Measurements from ENCODE around the gene MMP24OS.
"Not testable (repeated sequence)": the region's sequence is repeated elsewhere in the genome, so short reads cannot be mapped to it uniquely, and the experiment has no call there.

The MMP24OS gene

DNA sequence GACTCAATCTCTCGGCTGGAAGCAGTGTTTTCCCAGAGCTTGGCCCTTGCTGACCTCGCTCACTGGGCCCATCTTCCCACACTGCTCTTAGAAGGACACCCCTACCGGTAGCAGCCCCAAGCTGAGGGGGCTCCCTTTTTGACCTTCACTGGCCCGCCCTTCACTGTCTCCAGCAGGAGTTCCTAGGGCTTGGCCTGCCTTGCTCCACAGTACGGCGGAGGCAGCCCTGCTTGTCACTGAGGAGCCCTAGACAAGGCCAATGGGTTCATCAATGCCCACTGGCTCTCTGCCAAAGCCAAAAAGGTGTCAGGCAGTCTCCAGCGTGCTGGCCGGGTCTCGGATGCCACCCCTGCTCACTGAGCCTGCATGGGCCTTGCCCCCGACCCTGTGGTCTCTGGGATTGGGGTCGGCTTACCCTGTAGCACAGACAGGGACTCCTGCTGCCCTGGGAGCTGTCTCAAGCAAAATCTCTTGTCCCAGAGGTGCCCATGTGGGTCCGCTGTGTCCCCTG, 2.1 kb downstream of the MMP24OS start:
- no peak for DNase-seq (ENCODE audit: low read depth in 2 of 2)

DNA sequence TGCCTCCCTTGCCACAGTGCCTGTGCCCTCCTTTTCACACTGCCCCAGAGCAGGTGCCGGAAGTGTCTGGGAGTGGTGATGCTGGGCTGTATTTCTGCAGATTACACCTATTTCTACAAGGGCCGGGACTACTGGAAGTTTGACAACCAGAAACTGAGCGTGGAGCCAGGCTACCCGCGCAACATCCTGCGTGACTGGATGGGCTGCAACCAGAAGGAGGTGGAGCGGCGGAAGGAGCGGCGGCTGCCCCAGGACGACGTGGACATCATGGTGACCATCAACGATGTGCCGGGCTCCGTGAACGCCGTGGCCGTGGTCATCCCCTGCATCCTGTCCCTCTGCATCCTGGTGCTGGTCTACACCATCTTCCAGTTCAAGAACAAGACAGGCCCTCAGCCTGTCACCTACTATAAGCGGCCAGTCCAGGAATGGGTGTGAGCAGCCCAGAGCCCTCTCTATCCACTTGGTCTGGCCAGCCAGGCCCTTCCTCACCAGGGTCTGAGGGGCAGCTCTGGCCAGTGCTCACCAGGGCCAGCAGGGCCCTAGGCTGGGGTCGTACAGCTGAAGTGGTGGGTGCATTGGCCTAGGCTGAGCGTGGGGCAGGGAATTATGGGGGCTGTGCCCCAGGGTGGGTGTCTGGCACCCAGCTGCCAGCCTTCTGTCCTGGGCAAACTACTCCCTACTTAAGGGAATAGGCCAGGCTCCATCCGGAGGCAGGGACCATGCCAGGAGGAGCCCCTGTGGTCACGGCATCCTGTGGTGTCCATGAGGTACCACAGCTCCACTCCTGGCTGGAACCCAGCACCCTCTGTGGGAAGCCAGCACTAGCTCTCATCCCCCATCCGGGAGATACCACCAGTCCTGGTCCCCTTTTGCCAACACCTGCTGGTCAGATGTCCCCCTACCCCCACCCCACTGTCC, 3.5 kb downstream of the MMP24OS start:
- no peak for DNase-seq (ENCODE audit: low read depth in 2 of 2)

DNA sequence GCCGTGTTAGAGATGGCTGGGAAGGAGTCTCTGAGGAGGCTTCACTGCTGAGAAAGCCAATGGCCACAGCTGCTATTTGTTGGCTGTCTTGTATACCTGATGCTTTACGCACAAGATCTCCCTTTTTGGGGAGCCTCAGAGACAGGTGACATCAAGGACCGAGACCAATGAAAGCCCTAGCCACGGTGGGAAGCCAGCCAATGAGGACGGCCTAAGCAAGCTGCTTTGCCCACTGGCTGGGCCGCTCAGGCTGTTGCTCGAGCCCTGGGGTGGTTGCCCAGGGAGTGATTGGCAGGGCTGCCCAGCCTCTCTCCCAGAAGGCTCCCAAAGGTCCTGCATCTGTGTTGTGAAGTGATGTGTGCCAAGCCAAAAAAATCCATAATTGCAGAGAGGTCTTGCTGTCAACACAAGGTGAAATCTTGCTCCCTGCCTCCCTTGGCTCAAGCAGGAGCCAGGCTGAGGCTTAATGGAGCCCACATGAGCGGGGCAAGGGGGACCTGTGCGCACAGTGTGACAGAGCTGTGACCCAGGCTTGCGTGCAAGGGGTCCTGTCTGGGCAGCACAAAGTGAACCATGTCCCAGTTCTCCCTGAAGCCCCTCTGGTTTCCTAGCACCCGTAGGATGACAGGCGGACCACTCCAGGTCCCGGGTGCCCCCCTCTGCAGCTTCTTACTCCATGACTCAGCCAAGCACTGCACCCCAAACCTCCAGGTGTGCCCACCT, 4.3 kb downstream of the MMP24OS start:
- no peak for DNase-seq (ENCODE audit: low read depth in 2 of 2)

DNA sequence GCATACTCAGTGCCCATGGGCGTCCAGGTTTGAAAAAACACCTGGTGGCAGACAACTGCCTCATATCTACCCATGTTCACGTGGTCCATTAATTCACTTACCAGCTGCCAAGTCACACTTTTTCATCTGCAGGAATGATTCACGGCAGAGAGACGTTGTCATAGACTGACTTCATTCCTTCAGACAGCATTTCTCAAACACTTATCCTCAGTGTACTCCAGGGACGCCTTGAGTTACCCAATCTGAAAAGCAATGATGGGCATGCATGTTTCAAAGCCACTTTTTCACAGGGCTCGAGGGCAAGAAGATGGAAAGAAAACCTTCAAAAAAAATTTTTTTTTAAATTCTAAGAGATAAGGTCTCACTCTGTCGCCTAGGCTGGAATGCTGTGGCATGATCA, 6.0 kb downstream of the MMP24OS start:
- DNase-seq (ENCODE audit: low read depth in 2 of 2) = no peak

DNA sequence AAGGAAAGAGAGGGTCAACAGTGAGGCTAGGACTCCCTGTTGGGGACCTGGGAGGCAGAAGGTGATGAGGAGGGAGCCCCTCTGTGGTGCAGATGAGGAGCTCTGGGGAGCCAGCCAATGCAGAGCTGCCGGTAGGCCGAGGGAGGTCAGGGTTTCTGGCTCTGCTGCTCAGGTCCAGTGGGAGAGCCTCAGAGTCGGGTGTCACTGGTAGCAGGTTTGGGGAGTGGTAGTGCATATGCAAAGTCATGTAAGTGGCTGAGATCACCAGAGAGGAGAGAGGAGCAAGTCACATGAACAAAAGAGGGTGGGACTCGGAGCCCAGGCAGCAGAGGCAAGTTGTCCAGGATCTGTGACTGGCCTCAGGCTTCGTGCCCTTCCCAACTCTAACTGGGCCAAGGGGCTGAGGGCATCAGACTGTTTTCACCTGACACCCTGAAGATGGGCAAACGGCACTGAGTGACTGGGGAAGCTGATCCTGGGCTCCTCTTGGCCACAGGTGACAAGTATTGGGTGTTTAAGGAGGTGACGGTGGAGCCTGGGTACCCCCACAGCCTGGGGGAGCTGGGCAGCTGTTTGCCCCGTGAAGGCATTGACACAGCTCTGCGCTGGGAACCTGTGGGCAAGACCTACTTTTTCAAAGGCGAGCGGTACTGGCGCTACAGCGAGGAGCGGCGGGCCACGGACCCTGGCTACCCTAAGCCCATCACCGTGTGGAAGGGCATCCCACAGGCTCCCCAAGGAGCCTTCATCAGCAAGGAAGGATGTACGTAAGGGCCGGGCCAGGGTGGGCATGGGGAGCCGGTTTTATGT, 6.6 kb downstream of the MMP24OS start:
- no peak for DNase-seq (ENCODE audit: low read depth in 2 of 2)

DNA sequence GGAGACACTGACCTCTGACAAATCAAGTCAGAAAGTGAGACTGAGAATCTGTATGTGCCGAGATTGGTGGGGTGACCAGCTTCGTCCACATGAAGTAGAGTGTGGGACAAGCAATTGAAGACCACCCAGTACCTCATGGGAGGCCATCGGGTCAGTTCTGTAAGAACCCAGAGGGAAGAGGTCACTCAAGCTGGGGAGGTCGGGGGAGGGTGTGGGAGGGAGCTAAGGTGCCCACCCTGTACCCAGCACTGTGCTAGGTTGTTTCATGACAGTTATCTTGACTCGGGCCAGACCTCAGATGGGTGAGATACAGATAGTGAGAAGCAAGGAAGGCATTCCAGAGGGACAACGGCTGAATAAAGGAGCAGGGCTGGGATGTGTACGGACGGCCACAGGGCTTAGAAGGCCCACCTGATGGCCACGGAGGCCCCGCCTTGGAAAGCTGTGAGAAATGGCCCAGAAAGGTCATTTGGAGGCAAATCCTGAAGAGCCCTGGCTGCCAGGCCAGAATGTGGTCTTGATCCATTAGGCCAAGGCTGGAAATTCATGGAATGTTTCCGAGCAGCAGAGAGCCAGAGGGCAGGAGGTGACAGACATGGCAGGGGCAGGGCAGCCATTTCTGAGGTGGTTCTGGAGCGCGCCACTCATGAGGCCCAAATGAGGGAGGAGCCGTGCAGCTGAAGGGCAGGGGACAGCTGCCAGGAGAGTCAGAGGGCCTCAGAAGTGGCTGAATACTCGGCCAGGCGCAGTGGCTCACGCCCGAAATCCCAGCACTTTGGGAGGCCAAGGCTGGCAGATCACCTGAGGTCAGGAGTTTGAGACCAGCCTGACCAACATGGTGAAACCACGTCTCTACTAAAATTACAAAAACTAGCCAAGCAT, 7.7 kb downstream of the MMP24OS start:
- no peak for DNase-seq (ENCODE audit: low read depth in 2 of 2)

DNA sequence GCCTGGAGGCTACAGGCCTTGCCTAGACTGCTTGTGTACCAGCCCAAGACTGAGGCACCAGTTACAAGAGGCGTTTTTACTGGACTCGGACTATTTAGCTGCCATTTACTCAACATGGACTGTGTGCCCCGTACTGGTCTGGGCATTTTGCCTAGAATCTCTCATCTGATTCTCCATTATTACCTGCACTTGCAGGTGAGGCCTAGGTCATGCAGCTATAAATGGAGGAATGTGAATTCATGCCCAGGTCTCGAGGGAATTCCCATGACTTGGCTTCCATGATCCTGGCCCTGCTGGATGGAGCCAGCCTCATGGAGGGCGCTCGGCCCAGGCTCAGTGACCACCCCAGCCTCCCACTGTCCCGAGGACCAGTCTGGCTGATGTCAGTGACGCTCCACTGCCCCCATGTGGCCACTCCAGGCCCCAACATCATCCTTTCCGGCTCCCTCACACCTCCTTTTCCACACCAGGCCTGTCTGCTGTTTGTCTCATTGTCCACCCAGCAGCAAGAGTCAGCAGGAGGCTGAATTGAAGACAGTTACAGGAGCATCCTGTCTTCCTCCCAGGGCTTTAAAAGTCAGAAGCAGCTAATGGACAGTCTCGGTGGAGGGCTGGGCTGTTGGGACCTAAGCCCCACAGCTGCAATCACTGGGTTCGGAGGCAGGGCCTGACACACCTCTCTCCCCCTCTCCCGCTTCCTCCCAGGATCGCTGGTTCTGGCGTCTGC, 8.7 kb downstream of the MMP24OS start:
- DNase-seq (ENCODE audit: low read depth in 2 of 2) = no peak

DNA sequence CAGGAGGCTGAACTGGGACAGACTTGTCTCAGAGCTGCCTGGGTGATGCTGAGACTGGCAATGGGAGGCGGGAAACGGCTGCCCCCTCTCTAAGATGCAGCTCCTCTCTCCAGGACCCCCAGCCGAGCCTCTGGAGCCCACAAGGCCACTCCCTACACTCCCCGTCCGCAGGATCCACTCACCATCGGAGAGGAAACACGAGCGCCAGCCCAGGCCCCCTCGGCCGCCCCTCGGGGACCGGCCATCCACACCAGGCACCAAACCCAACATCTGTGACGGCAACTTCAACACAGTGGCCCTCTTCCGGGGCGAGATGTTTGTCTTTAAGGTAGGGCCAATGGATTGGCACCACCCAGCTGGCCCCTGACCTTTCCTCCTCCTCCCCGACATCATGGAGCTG, 10.8 kb downstream of the MMP24OS start:
- DNase-seq (ENCODE audit: low read depth in 2 of 2) = no peak

DNA sequence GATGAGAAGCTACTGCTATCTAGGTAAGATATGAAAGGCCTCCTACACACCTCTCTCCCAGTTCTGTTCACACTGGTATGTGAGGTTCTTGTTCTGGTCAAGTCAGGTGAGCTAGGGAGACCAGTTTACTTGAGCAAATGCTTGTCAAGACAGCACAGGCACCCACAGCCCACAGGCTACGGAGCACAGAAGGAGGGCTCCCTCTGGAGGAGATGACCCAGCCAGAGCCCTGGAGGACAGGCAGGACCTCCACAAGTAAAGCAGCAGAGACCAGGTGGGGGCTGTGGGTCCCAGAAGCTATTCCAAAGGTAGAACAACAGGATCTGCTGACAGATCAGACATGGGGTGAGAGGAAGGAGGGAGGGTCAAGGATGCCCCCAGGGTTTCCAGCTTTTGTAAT, 13.2 kb downstream of the MMP24OS start:
- DNase-seq (ENCODE audit: low read depth in 2 of 2) = no peak

DNA sequence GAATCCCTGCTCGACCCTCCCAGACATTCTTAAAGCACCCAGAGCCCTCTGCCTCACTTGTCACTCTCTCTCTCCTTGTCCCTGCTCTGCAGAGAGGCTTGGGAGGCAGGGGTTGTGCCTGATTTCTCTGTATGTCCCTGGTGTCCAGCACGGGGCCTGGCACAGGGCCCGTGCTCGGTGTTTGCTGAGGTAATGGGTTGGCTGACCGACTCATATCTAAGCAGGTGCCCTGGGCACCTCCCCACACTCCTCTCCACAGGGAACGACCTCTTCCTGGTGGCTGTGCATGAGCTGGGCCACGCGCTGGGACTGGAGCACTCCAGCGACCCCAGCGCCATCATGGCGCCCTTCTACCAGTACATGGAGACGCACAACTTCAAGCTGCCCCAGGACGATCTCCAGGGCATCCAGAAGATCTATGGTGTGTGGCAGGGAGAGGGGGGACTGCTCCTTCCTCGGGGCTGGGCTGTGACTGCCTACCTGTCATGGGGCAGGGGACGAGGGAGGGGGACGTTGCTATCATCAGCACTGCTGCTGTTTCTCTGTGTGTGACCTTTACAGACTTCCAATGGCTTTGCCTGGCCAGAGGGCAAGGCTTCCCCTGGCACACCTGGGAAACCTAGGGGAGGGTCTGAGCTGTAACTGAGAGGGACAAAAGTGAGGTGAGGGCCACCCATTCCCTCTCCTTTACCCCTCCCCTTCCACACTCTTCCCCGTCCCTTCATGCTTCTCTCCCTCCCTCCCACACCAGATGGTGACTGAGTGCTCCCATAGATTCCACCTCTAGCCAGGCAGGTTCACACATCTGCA, 14.2 kb downstream of the MMP24OS start:
- DNase-seq (ENCODE audit: low read depth in 2 of 2) = no peak

DNA sequence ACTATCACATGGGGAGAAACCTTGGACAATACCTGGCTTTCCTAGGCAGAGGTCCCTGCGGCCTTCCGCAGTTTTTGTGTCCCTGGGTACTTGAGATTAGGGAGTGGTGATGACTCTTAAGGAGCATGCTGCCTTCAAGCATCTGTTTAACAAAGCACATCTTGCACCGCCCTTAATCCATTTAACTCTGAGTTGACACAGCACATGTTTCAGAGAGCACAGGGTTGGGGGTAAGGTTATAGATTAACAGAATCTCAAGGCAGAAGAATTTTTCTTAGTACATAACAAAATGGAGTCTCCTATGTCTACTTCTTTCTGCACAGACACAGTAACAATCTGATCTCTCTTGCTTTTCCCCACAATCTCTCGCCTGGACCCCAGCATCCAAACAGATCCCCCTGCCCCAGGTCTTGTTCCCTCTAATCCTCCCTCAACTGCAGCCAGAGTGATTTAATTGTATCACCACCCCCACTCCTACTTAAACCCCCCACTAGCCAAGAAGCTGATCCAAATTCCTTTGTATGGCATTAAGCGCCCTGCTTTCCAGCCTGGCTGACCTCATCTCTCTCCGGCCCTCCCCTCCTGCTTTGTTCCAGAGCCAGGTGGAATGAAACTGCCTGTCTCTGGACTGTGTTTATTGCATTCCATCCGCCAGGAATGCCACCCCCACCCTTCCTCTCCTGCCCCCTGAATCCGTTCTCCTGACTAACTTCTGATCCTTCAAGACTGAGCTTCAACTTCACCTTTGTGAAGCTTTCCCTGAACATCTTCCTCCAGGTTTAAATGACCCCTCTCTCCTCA, 15.0 kb downstream of the MMP24OS start:
- DNase-seq (ENCODE audit: low read depth in 2 of 2) = not testable (repeated sequence)

DNA sequence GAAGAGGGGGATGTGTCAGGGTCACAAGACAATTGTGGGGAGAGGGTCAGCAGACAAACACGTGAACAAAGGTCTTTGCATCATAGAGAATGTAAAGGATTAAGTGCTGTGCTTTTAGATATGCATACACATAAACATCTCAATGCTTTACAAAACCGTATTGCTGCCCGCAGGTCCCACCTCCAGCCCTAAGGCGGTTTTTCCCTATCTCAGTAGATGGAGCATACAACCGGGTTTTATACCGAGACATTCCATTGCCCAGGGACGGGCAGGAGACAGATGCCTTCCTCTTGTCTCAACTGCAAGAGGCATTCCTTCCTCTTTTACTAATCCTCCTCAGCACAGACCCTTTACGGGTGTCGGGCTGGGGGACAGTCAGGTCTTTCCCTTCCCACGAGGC, 15.6 kb downstream of the MMP24OS start:
- DNase-seq (ENCODE audit: low read depth in 2 of 2) = not testable (repeated sequence)

DNA sequence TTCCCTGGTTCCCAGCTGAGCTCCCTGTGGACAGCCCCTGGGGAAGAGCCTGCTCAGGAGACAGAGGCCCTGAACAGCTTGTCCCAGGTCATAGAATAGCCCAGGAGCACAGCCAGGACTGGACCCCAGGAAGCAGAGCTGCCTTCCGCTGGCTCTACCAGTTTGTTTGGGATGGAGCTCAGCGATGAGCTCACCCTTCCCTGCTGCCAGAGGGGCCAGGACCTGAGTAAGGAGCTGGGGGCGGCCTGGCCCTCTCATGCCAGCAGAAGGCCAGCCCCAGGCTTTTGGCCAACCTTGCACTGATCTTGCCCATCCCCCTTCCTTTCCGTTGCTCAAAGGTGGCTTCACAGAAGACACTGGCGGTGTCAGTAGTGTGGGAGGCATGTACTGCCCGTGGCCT, 17.5 kb downstream of the MMP24OS start:
- no peak for DNase-seq (ENCODE audit: low read depth in 2 of 2)

DNA sequence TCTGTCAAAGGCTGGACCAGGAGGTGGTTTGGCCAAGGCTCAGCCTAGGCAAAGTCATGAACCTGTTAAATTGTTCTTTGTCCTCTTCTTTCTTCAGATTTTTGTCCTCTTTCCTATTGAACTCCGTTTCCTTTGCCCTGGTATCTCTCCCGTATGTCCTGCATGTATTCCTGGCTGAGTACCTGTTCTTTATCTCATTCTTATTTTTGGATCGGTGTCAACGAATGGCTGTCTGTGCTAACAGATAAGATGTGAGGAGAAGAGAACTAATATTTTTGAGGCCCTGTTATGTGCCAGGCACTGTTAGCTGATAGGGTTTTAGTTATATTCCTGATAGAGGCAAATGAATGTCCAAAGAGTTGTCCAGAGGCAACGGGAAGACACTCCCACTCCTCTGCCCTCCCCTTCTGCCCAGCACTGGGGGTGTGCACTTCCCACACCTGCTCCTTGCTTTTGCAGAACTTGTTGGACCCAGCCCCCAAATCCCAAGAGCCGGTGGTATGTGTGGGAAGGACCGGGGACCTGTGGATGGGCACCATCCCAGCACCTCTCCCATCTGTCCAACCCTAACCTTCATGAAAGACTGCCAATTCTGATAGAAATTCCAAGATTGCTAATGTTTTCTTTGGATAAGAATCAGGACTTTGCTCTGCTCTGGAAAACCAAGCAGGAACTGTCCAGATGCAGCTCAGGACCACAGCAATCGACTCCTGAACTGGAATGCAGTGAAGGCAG, 20.6 kb downstream of the MMP24OS start:
- no peak for DNase-seq (ENCODE audit: low read depth in 2 of 2)

DNA sequence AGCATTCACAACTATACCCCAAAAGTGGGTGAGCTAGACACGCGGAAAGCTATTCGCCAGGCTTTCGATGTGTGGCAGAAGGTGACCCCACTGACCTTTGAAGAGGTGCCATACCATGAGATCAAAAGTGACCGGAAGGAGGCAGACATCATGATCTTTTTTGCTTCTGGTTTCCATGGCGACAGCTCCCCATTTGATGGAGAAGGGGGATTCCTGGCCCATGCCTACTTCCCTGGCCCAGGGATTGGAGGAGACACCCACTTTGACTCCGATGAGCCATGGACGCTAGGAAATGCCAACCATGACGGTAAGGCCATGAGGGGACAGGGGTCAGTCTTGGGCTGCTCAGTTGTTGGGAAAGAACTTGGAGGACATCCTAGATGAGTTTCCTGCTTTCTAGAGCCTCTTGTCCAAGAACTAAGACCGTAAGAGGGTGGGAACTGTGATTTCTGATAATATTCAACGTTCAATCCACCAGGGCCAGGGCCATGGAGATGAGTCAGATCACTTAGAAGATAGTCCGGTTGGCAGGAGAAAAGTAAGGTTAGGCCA, 23.4 kb downstream of the MMP24OS start:
- no peak for DNase-seq (ENCODE audit: low read depth in 2 of 2)

DNA sequence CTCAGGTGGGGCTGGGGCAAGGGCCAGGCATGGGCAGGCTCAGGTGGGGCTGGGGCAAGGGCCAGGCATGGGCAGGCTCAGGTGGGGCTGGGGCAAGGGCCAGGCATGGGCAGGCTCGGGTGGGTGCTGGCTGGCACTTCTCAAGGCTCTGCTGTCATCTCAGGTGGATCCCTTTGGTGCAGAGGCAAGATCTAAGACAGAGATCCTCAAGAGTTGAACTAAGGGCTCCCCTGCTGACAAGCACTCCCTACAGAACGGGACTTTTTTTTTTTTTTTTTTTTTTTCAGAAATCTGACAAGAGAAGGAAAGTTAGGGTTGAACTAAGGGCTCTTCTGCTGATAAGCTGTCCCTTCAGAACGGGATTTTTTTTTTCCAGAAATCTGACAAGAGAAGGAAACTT, 24.9 kb downstream of the MMP24OS start:
- DNase-seq (ENCODE audit: low read depth in 2 of 2) = no peak

DNA sequence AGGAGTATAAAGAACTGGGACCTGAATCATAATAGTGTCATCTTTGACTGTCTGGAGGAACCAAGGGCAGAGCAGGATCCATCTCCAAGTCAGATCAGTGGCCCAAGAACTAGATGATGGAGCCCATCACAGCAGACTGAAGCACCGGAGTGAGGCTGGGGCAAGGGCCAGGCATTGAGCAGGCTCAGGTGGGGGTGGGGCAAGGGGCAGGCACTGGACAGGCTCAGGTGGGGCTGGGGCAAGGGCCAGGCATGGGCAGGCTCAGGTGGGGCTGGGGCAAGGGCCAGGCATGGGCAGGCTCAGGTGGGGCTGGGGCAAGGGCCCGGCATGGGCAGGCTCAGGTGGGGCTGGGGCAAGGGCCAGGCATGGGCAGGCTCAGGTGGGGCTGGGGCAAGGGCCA, 25.3 kb downstream of the MMP24OS start:
- not testable (repeated sequence) for DNase-seq (ENCODE audit: low read depth in 2 of 2)

DNA sequence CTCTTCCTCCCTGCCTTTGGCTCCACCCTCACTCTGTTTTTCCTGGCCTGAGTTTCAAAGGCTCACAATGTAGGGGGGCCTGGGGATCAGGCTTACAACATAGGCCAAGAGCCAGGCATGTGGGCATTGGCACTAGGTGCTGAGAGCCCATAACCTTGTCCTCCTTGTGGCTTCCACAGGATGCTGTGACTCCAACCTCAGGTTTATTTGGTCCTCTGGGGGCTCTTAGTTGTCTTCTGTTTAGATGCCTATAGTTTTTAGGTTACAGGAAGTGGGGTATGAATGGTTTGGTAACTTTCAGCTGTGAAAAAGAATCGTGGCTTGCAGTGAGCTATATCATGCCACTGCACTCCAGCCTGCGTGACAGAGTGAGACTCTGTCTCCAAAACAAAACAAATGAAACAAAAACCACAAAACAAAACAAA, 25.9 kb downstream of the MMP24OS start:
- peak in 1 of 2 donors; percentile 6 for DNase-seq (ENCODE audit: low read depth in 2 of 2)
